Fibroblast of pulmonary artery (primary cell): ENCODE results near the gene GRAP2.

Experiments used
- DNase-seq: peaks from one replicate; pipeline ENCODE4 v3.0.0-alpha.2; 2010; ENCODE audit warnings: low read depth
- H3K4me3 ChIP-seq: replicated peaks from 2 replicates; pipeline ENCODE4 v1.5.1; 2011; ENCODE audit warnings: low read depth, mild to moderate bottlenecking, control low read depth, low read length, moderate library complexity
- TF ChIP-seq, protein P1 (sequence below): IDR thresholded peaks from 2 replicates; pipeline ENCODE4 v1.5.1; 2011; ENCODE audit warnings: mild to moderate bottlenecking, control low read depth, low read length, inconsistent platforms; ENCODE audit errors: missing control alignments

Gene GRAP2

DNA sequence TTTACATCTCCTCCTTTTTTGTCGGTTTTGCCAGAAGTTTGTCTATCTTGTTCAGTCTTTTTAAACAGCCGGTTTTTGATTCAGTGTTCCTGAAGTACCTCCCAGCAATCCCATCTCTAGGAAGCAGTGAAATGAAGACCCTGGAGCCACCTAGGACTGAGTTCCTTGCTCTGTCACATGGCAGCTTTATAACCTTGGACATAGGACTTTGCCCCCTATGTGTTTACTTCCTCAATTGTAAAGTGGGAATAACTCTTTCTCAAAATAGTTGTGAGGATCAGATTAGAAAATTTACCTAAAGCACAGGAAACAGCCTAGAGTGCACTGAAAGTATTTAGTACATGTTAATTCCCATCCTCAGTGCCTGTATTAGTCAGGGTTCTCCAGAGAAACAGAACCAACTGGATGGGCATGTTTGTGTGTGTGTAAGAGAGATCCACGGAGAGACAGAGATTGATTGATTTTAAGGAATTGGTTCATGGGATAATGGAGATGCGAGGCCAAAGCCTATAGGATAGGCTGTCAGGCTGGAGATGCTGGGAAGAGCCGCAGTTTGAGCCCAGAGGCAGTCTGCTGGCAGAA, 113.9 kb downstream of the GRAP2 start:
- DNase-seq, result no peak
- H3K4me3 ChIP-seq, result no peak overlapping the region
- TF ChIP-seq, protein P1, sequence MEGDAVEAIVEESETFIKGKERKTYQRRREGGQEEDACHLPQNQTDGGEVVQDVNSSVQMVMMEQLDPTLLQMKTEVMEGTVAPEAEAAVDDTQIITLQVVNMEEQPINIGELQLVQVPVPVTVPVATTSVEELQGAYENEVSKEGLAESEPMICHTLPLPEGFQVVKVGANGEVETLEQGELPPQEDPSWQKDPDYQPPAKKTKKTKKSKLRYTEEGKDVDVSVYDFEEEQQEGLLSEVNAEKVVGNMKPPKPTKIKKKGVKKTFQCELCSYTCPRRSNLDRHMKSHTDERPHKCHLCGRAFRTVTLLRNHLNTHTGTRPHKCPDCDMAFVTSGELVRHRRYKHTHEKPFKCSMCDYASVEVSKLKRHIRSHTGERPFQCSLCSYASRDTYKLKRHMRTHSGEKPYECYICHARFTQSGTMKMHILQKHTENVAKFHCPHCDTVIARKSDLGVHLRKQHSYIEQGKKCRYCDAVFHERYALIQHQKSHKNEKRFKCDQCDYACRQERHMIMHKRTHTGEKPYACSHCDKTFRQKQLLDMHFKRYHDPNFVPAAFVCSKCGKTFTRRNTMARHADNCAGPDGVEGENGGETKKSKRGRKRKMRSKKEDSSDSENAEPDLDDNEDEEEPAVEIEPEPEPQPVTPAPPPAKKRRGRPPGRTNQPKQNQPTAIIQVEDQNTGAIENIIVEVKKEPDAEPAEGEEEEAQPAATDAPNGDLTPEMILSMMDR, result no peak

DNA sequence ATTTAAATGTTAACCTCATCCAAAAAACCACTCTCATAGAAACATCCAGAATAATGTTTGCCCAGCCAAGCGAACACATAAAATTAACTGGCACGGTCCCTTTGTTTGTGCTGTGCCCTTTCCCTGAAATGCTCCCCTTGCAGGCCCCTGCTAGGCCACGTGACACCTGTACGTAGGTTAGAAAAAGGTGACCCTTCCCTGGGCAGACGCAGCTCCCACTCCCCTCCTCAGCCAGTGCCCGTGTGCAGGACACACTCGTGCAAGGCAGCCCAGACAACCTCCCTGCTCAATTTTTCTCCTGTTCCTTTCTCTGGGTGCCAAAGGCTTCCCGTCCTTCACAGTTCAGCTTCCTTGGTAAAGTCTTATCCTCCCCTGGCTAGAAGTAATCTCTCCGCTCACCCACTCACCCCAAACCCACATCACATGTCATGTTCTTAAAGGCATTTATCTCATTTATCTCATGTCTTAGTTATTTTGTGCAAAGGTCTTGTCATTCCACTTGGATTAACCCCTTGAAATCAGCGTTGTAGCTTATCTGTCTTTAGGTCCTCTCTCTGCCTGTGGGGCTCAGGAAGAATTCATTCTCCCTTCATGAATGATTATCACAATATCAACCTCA, 114.6 kb downstream of the GRAP2 start:
- no peak for DNase-seq
- no peak overlapping the region for H3K4me3 ChIP-seq
- TF ChIP-seq, protein P1, result no peak

DNA sequence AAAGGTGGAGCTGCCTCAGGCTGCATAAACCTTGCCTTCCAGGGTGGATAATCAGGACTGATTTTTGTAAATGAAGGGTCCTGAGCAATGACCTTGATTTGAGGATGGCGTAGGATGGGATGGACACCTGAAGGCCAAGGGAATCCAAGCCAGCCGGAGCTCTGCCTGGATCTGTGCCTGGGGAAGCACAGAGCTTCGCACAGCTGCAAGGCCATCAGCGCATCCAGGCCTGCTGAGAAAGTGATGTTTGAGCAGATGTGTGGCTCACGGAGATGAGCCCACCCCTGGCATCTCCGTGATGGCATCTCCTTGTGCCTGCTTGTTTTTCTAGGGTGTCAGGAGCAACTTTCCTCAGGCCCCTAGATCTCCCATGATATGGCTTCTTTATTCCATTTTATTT, 117.2 kb downstream of the GRAP2 start:
- TF ChIP-seq, protein P1, result no peak
- no peak overlapping the region for H3K4me3 ChIP-seq
- DNase-seq, result no peak

DNA sequence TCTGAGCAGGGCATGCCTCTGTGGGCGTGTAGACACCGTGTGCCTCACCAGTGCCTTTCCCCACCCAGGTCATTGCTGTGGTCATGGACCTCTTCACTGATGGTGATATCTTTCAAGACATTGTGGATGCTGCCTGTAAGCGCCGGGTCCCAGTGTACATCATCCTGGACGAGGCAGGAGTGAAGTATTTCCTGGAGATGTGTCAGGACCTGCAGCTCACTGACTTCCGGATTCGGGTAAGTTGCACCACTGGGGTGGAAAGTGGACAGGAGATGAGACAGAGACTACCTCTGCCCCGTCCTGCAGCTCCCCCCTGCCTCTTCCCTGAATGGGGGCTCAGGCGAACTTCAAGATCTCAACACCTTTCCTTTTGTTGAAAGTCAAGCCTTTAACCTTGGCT, 118.2 kb downstream of the GRAP2 start:
- no peak for DNase-seq
- no peak overlapping the region for H3K4me3 ChIP-seq
- TF ChIP-seq, protein P1, result no peak

DNA sequence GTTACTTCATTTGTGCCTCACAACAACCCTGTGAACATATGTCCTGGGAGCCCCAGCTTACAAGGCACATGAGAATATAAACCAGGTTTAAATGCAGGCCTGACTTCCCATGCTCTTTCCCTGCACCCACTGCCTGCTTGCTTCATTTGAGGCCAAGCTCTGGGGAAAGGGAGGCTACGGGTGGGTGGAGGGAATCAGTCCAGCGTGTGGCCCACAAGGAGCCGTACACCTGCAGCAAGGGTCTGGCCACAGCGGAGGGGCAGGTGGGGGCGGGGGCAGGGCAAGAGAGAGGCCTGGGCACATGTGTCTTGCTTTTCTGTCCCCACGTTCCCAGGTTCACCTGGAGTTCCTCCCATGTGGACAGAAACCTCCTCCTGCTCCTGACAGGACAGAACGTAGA, 120.1 kb downstream of the GRAP2 start:
- no peak overlapping the region for H3K4me3 ChIP-seq
- TF ChIP-seq, protein P1, result no peak
- DNase-seq, result no peak

DNA sequence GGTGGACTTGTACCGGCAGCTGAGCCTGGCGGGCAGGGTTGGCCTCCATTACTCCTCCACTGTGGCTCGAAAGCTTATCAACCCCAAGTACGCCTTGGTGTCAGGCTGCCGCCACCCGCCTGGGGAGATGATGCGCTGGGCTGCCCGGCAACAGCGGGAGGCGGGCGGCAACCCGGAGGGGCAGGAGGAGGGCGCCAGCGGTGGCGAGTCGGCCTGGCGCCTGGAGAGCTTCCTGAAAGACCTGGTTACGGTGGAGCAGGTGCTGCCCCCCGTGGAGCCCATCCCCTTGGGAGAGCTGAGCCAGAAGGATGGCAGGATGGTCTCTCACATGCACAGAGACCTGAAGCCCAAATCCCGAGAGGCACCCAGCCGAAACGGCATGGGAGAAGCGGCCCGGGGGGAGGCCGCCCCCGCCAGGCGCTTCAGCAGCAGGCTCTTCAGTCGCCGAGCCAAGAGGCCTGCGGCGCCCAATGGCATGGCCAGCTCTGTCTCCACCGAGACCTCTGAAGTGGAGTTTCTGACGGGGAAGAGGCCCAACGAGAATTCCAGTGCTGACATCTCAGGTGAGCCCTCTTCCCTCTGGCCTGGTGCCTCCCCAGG, 120.6 kb downstream of the GRAP2 start:
- H3K4me3 ChIP-seq, result no peak overlapping the region
- no peak for DNase-seq
- TF ChIP-seq, protein P1, result no peak
